ENCODE data around the gene XYLT2. TPM values are rescaled to one million over a fixed set of nuclear protein-coding genes. Genes with fewer than 3 reads are reported as not detected.

XYLT2 gene
- polyA plus RNA-seq, 1 experiment, result 25.0 TPM

- peaks cover 7% of the 10 kb centered on the region for H3K36me3 ChIP-seq (ENCODE audit: control insufficient read depth, insufficient read depth, low read length)
- no peak for DNase-seq (ENCODE audit: low read depth)
- no peak overlapping the region for H3K4me3 ChIP-seq (ENCODE audit: low read depth, low read length)
- TF ChIP-seq, protein P1, sequence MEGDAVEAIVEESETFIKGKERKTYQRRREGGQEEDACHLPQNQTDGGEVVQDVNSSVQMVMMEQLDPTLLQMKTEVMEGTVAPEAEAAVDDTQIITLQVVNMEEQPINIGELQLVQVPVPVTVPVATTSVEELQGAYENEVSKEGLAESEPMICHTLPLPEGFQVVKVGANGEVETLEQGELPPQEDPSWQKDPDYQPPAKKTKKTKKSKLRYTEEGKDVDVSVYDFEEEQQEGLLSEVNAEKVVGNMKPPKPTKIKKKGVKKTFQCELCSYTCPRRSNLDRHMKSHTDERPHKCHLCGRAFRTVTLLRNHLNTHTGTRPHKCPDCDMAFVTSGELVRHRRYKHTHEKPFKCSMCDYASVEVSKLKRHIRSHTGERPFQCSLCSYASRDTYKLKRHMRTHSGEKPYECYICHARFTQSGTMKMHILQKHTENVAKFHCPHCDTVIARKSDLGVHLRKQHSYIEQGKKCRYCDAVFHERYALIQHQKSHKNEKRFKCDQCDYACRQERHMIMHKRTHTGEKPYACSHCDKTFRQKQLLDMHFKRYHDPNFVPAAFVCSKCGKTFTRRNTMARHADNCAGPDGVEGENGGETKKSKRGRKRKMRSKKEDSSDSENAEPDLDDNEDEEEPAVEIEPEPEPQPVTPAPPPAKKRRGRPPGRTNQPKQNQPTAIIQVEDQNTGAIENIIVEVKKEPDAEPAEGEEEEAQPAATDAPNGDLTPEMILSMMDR (IDR thresholded peaks at IDR 0.05; ENCODE audit: insufficient read depth, low read depth, low read length), result no peak
- ChIA-PET POLR2A (no interaction called here), CTCF (interaction anchor here (1.0 kb wide), 1 partner anchor 24 kb away, joined by 4 read pairs; the partner anchor contains the start of gene LRRC59)
- no peaks in the 10 kb centered on the region for H3K27me3 ChIP-seq (ENCODE audit: control insufficient read depth, insufficient read depth, low read length)
Measured at GRCh38 chr17:50373705-50374104, 27.8 kb downstream of the XYLT2 start.

- Histone ChIP-seq H3K36me3 (ENCODE audit: control insufficient read depth, insufficient read depth, low read length) (peaks cover 4% of the 10 kb centered on the region), H3K27me3 (ENCODE audit: control insufficient read depth, insufficient read depth, low read length) (no peaks in the 10 kb centered on the region), H3K4me3 (ENCODE audit: low read depth, low read length) (no peak overlapping the region)
- POLR2A ChIA-PET, result no interaction called here
- TF ChIP-seq, protein P1 (IDR thresholded peaks at IDR 0.05; ENCODE audit: insufficient read depth, low read depth, low read length), result no peak
- no peak for DNase-seq (ENCODE audit: low read depth)
- CTCF ChIA-PET, result interaction anchor here (0.6 to 1.7 kb wide), 3 partner anchors 21 to 103 kb away, joined by 3 to 6 read pairs (median 3); partner anchors contain the start of gene LRRC59
Measured at GRCh38 chr17:50375858-50376538, 30.1 kb downstream of the XYLT2 start.

DNA sequence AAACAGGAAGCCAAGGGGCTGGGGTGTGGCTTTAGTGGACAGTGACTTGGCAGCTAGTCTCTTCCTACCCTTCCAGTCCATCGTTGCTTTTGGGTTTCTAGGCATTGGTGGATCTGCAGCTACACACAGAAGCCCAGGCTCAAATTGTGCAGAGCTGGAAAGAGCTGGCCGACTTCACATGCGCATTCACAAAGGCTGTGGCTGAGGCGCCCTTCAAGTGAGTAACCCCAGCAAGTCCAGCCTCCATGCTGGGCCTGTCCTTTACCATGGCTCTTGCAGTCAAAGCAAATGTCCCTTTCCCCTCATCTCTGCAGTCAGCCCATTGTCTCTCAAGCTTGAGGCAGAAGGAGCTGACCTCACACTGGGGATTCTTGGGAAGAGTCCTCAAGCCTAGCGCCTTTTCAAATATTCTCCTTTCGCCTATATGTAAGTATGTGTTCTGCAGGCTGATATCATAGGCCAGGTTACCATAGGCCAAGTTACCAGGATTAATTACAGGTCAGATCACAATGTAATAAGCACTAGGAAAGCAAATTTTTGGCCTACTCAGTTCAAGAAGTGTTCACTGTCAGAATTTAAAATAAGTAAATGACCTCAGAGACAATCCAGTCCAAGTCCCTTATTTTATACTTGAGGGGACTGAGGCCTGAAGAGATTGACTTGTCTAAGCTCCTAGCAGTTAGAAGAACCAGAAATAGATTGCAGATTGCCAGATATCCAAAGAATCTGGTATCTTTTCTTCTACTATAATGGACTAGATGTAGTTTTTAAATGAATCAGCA, 33.6 kb downstream of the XYLT2 start:
- DNase-seq (ENCODE audit: low read depth), result no peak
- H3K36me3 ChIP-seq (ENCODE audit: control insufficient read depth, insufficient read depth, low read length), result peaks cover 16% of the 10 kb centered on the region
- H3K27me3 ChIP-seq (ENCODE audit: control insufficient read depth, insufficient read depth, low read length), result no peaks in the 10 kb centered on the region
- H3K4me3 ChIP-seq (ENCODE audit: low read depth, low read length), result no peak overlapping the region
- ChIA-PET POLR2A (no interaction called here), CTCF (interaction anchor here (1.5 to 1.9 kb wide), 2 partner anchors 14 to 17 kb away, joined by 5 to 6 read pairs; partner anchors contain the start of gene LRRC59)
- TF ChIP-seq, protein P1 (IDR thresholded peaks at IDR 0.05; ENCODE audit: insufficient read depth, low read depth, low read length), result no peak

- Histone ChIP-seq H3K27me3 (ENCODE audit: control insufficient read depth, insufficient read depth, low read length) (no peaks in the 10 kb centered on the region), H3K4me3 (ENCODE audit: low read depth, low read length) (no peak overlapping the region), H3K36me3 (ENCODE audit: control insufficient read depth, insufficient read depth, low read length) (peaks cover 21% of the 10 kb centered on the region)
- ChIA-PET POLR2A (no interaction called here), CTCF (interaction anchor here (1.6 to 2.4 kb wide), 5 partner anchors 10 to 16 kb away, joined by 3 to 11 read pairs (median 6); partner anchors contain the start of gene LRRC59)
- TF ChIP-seq, protein P1 (IDR thresholded peaks at IDR 0.05; ENCODE audit: insufficient read depth, low read depth, low read length), result no peak
- no peak for DNase-seq (ENCODE audit: low read depth)
Measured at GRCh38 chr17:50380369-50381259, 34.7 kb downstream of the XYLT2 start.

All from BJ (cell line).